WERI-Rb-1 (cell line): ENCODE data around the gene TOM1L2.
"Not testable (repeated sequence)": the region's sequence is repeated elsewhere in the genome, so short reads cannot be mapped to it uniquely, and the experiment has no call there.

ENCODE experiments used
- DNase-seq: peaks from one replicate; pipeline ENCODE4 v3.0.0-alpha.2; 2020
- H3K27ac ChIP-seq: fragments of 250-450 bp; sonication (Bioruptor Pico); 2 replicates; pipeline ENCODE4 v1.5.1; 2020; ENCODE audit warnings: mild to moderate bottlenecking, moderate library complexity
- H3K27me3 ChIP-seq: fragments of 250-450 bp; sonication (Bioruptor Pico); 2 replicates; pipeline ENCODE4 v1.5.1; 2021; ENCODE audit warnings: mild to moderate bottlenecking, low read depth, moderate library complexity; ENCODE audit not compliant: insufficient read depth, severe bottlenecking
- H3K36me3 ChIP-seq: fragments of 250-450 bp; sonication (Bioruptor Pico); 2 replicates; pipeline ENCODE4 v1.5.1; 2020; ENCODE audit warnings: mild to moderate bottlenecking, moderate library complexity
- H3K4me3 ChIP-seq: 2 replicates; pipeline ENCODE4 v1.5.1; 2011; ENCODE audit warnings: low read depth, mild to moderate bottlenecking, control low read depth, low read length
- H3K9me3 ChIP-seq: fragments of 250-450 bp; sonication (Bioruptor Pico); 2 replicates; pipeline ENCODE4 v1.5.1; 2021; ENCODE audit warnings: mild to moderate bottlenecking, moderate library complexity; ENCODE audit not compliant: severe bottlenecking
- TF ChIP-seq, protein P1 (sequence below): IDR thresholded peaks from 2 replicates; pipeline ENCODE4 v1.5.1; 2011; ENCODE audit warnings: low read depth, mild to moderate bottlenecking, control low read depth, inconsistent platforms, low read length

Gene TOM1L2

DNA sequence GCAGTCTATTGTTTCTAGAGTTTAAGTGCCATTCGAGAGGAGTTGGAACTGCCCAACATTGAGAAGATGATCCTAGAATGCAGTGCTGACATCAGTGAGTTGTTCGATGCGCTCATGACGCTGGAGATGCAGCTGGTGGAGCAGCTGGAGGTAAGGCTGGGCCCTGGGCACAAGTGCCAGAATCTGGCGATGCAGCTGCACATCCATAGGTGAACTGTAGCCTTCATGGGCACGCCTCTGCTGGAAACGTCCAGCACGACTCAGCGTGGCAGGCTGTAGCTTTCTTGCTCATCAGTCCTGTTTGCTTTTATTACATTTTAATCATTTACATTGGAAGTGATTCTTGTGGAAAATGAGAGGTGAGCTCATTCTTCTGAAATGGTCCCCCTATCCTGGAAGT is 32.1 kb upstream of the TOM1L2 start:
- H3K27ac ChIP-seq: no peak overlapping the region
- no peaks in the 10 kb centered on the region for H3K36me3 ChIP-seq
- no peak for DNase-seq
- TF ChIP-seq, protein P1, sequence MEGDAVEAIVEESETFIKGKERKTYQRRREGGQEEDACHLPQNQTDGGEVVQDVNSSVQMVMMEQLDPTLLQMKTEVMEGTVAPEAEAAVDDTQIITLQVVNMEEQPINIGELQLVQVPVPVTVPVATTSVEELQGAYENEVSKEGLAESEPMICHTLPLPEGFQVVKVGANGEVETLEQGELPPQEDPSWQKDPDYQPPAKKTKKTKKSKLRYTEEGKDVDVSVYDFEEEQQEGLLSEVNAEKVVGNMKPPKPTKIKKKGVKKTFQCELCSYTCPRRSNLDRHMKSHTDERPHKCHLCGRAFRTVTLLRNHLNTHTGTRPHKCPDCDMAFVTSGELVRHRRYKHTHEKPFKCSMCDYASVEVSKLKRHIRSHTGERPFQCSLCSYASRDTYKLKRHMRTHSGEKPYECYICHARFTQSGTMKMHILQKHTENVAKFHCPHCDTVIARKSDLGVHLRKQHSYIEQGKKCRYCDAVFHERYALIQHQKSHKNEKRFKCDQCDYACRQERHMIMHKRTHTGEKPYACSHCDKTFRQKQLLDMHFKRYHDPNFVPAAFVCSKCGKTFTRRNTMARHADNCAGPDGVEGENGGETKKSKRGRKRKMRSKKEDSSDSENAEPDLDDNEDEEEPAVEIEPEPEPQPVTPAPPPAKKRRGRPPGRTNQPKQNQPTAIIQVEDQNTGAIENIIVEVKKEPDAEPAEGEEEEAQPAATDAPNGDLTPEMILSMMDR: no peak
- H3K9me3 ChIP-seq: no peaks in the 10 kb centered on the region
- H3K27me3 ChIP-seq: no peaks in the 10 kb centered on the region
- H3K4me3 ChIP-seq: no peak overlapping the region

DNA sequence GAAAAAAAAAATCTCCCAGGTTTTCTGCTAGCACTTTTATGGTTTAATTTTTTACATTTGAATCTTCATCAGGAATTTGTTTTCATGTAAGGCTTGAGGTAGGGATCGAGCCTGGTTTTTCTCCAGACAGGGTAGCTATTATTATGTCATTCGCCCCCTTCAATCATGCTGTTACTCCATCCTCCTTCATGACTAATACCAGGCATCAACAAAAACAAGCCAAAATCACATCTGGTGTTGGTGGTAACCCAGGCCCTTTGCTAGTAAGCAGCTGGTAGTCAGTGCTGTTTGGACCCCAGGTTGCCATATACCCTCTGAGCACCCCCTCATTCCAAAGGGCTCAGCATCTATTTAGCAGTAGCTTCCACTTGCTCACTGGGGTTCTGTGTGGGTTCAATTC is 30.0 kb upstream of the TOM1L2 start:
- no peak for DNase-seq
- H3K9me3 ChIP-seq: no peaks in the 10 kb centered on the region
- H3K4me3 ChIP-seq: no peak overlapping the region
- no peaks in the 10 kb centered on the region for H3K36me3 ChIP-seq
- no peaks in the 10 kb centered on the region for H3K27me3 ChIP-seq
- H3K27ac ChIP-seq: no peak overlapping the region
- TF ChIP-seq, protein P1: no peak

DNA sequence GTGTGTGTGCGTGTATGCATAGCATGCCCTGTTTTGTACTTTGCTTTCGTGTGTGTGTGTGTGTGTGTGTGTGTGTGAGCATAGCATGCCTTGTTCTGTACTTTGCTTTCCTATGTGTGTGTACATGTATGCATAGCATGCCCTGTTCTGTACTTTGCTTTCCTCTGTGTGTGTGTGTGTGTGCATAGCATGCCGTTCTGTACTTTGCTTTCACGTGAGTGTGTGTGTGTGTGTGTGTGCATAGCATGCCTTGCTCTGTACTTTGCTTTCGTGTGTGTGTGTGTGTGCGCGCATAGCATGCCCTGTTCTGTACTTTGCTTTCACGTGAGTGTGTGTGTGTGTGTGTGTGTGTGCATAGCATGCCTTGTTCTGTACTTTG is 27.8 kb upstream of the TOM1L2 start:
- H3K36me3 ChIP-seq: no peaks in the 10 kb centered on the region
- no peaks in the 10 kb centered on the region for H3K27me3 ChIP-seq
- no peak overlapping the region for H3K4me3 ChIP-seq
- TF ChIP-seq, protein P1: no peak
- DNase-seq: no peak
- no peak overlapping the region for H3K27ac ChIP-seq
- no peaks in the 10 kb centered on the region for H3K9me3 ChIP-seq

DNA sequence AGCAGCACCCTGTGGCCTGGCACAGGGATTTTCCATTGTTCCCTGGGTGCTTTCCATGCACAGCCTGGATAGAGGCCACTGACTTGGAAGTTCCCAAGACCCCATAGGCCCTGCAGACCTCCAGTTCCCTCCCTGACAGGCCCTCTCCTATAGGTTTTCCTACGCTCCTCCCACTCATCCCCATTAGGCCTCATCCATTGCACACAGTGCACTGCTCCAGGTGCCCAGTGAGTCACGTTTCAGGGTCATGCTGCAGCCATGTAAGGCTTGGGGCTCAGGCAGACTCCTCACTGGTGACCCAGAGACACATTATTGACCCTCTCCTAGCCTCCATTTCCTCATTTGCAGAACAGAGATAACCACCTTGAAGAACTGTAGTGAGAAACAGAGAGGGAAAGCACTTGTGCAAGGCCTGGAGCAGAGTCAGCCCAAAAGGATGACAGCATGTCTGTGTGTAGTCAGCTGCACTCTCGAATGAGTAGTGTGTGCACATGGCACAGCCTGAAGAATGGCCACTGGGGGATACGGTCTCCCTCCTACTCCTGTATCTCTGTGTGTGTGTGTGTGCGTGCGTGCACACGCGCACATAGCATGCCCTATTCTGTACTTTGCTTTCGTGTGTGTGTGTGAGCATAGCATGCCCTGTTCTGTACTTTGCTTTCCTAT is 27.3 kb upstream of the TOM1L2 start:
- Histone ChIP-seq H3K27ac (no peak overlapping the region), H3K36me3 (no peaks in the 10 kb centered on the region), H3K4me3 (no peak overlapping the region), H3K27me3 (no peaks in the 10 kb centered on the region), H3K9me3 (no peaks in the 10 kb centered on the region)
- no peak for DNase-seq
- TF ChIP-seq, protein P1: no peak

DNA sequence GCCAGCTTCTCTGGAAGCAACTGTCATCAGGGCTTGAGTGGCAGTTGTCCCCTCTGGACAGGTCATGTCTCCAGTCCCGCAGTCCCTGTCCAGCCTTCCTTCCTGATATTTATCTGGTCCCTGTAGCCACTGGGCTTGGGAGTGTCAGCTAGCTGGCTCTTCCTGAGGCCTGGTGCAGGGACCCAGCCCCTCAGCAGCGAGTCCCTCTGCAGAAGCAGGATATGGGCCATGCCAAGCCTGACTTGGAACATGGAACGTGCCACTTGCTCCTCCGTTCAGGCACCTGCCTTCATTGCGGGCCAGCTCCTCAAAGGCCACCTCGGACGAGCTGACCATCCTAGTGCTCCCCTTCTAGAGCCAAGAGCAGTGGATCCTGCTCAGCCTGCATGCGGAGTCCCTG is 26.7 kb upstream of the TOM1L2 start:
- Histone ChIP-seq H3K4me3 (no peak overlapping the region), H3K27me3 (no peaks in the 10 kb centered on the region), H3K9me3 (no peaks in the 10 kb centered on the region), H3K36me3 (no peaks in the 10 kb centered on the region), H3K27ac (no peak overlapping the region)
- TF ChIP-seq, protein P1: no peak
- no peak for DNase-seq

DNA sequence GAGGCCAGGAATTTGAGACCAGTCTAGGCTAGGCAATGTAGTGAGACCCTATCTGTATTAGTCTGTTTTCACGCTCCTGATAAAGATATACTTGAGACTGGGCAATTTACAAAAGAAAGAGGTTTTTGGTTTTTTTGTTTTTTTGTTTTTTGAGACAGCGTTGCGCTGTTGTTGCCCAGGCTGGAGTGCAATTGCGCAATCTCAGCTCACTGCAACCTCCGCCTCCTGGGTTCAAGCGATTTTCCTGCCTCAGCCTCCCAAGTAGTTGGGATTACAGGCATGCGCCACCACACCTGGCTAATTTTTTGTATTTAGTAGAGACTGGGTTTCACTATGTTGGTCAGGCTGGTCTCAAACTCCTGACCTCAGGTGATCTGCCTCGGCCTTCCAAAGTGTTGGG is 23.7 kb upstream of the TOM1L2 start:
- not testable (repeated sequence) for H3K4me3 ChIP-seq, H3K9me3 ChIP-seq, H3K27ac ChIP-seq, H3K36me3 ChIP-seq, H3K27me3 ChIP-seq, DNase-seq
